ENCODE data around the gene OR10AD1.

OR10AD1 gene

DNA sequence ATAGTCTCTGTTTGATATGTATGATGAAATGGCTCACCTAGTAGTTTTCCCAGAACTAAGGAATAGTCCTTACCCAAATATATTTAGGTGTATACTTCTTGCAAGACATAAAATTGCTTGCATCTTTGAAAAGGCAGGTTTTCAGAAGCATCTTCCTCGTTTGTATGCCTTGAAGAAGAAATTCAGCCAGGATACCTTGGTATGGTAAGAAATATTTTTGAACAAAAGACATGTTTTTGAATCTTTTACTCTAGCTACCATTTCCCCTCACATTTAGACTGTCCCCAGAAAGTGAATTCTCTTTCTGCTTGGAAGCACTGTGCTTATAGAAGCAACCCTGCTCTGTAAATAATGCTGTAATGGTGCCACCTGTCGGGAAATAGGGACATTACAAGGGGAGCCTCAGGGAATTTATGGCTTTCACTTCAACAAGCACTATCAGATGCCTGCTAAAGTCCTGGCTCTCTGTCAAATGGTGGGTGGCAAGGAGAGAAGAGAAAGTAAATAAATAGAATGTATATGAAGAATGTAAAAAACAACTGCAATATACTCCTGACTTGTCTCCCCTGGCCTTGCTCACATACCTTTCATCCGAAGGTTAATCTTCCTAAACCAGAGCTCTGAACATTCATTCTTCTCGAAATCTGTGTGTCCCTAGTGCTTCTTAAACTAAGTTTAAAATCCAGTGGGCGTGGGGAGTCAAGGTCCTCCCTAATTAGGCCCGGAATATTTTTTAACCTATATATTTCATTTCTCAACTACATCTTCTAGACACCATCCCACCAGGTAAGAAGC is 13.6 kb downstream of the OR10AD1 start:
- ATAC-seq = peak; percentile 54 to 57

DNA sequence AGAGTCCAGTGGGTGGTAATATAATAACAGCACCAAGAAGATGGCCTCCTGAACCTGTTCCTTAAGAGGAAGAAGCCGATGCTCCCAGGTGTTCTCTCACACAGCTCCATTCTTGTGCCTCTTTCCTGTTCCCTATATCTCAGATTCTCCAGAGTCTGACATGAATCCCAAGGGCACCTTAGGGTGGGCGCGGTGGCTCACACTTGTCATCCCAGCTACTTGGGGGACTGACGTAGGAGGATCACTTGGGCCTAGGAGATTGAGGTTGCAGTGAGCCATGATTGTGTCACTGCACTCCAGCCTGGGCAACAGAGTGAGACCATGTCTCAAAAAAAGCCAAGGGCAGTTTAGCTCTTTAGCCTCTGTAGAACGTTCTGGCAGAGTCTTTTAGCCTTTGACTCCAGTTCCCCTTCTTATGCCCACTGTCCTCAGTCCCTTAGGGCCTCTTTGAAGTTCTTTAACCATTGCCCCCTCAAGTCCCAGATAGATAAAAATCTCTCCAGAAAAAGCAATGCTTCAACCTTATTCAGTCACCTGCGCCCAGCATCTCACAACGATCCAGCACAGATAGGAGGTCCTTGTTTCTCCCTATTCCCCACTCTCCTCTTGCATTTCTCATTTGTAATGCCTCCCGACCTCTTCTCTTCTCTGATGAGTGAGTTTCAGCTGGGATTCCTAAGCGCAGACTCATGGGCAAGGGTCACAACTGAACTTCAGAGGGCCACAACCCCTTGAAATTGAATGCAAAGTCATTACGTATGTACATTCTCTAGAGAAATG is 15.0 kb downstream of the OR10AD1 start:
- no peak for ATAC-seq

DNA sequence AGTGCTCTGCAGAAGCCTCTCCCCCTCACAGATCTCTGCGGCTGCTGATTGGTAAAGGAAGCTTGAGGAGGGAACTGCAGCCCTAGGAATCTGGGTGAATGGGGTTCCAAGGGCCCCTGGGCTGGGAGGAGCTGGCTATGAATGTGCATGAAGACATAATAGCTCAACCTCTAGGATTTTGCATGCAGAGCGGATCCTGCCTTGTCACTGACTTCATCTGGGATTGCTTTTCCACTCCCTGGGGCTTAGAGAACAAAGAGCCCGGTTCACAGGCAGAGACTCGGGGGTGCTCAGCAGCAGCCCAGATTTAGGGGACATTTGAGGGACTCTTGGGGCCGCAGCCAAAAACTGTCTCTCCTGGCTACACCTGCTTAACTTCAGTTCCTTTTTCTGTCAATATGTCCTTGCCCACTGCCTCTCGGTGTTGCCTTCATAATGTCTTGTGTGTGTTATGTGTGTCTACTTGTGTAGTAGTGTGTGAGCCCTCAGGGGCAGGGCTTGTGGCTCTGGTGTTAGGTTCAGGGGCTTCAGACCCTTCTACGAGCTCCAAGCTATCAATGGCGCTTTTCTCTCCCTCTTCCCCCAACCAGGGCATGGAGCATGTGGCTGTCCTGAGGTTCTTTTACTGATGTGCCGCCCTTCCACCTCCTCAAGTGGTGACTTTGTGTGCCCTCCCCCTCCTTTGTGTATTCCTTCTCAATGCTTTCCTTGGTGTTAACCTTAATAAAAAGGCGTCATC is 17.7 kb downstream of the OR10AD1 start:
- ATAC-seq = no peak

DNA sequence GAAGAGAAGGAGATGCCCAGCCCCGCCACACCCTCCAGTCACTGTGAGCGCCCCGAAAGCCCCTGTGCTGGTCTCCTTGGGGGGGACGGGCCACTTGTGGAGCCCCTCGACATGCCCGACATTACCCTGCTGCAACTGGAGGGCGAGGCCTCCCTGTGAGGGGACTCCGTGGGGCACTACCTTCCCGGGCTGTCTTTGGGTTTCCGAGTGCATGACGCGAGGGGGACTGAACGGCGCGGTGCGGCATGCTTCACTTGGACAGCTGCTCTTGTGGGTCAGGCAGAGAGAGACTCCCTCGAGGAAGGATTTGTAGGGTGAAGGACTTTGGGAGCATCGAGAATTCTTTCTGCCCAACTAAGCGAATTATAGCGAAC is 18.6 kb downstream of the OR10AD1 start:
- ATAC-seq = no peak

DNA sequence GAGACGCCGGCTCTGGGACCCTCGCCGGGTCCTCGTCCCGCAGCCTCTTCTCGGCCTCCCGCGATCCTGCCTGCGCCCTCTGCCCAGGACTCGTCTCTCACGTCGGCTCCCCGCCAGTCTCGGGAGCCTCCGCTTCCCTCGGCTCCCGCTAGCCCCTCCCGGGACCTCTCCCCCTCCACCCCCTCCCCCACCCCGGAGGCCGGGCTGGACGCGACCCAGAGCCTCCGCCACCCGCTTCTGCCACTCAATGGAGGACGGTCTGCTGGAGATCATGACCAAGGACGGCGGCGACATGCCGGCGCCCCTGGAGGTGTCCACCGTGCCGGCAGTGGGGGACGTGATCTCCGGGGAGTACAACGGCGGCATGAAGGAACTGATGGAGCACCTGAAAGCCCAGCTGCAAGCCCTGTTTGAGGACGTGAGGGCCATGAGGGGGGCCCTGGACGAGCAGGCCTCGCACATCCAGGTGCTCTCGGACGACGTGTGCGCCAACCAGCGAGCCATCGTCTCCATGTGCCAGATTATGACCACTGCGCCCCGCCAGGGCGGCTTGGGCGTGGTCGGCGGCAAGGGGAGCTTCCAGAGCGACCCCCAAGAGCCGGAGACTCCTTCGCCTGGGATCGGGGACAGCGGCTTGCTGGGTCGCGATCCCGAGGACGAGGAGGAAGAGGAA is 19.1 kb downstream of the OR10AD1 start:
- ATAC-seq = peak; percentile 6 to 12

DNA sequence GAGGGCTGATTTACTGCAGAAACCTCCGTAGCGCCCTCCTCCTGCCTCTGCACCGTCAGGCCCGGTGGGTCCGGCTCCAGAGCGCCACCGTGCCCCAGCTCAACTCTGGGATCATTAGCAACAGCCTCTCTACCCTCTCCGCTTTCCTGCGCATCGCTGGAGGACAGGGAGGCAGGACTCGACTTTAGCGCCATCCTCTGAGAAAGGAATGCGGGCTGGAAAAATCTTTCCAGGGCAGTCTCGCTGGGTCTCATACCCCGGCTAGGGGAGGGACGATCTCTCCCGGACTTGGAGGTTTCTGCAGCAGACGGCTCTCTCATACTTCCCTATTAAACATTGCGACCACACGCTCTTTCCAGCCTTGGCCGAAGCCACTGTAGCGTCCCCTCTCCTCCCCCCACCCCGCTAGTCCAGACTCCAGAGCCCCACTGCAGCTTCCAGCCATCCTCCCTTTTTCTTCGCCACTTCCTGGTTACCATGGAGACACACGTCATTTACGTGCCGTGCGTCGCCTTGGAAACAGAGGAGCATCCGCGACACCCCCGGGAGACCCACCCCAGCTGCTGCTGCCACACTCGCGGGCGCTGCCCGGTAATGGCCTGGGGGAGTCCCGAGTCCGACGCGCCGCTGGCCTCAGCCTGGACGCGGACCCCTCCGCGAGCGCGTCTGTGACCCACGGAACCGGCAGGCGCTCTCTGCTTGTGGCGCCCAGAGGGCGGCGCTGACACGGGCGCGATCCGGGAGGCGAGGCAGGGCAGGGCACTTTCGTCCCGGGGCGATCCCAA is 19.8 kb downstream of the OR10AD1 start, which contains the start of gene CCDC184:
Gene CCDC184 (plus strand): TSS at position 554 of the 785 bp plus-strand sequence. CDS start 479 bp downstream, outside the sequence.
- ATAC-seq = peak; percentile 81 to 82

DNA sequence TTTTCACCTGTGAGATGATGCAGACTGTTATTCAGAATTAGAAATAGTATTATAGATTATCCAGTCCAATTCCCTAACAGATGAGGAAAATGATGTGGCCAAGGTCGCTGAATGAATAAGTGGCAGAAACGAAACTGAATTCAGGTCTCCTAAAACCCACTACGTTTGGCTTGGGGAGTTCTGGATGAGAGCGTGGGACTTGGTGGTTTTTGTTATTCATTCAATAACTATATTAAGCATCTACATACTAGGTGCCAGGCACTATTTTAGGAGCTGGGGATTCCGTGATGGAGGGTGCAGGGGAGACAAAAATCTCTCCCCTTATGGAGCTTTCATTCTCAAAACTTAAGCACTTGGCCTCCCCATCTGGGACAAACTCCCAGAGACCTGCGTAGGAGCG is 20.5 kb downstream of the OR10AD1 start:
- ATAC-seq = peak in 1 of 2 donors; percentile 14

DNA sequence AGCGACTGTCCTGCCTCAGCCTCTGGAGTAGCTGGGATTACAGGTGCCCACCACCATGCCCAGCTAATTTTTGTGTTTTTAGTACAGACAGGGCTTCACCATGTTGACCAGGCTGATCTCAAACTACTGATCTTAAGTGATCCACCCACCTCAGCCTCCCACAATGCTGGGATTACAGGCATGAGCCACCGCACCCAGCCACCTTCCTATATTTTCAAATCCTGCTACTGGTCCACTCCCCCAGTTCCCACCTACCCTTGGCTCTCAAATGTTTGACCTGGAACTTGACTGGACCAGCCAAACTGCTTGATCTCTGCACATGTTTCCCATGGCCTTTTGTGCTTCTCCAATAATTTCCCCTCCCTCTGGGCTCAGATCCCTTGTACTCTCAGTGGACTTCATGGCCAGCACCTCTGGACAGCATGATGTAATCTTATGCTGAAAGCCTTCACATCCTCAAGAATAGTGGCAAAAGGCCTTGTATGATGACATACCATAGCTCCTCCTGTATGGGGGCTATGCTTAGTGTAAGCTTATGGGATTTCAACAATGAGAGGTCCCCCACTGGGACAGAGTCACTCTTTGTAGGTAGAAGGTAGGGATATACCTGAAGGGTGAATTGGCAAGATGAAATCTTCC is 22.1 kb downstream of the OR10AD1 start:
- ATAC-seq = no peak

DNA sequence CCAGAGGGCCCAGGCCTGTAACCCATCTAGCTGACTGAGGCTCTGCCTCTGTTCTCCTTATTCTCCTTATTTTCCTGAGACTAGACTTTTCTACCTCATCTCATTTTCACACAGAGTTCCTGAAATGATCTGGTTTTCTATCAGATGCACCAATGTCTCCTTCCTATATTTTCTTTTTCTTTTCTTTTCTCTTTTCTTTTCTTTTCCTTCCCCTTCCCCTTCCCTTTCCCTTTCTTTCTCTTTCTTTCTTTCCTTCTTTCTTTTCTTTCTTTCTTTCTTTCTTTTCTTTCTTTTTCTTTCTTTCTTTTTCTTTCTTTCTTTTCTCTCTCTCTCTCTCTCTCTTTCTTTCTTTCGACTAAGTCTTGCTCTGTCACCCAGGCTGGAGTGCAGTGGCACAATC is 22.7 kb downstream of the OR10AD1 start:
- ATAC-seq = no peak

DNA sequence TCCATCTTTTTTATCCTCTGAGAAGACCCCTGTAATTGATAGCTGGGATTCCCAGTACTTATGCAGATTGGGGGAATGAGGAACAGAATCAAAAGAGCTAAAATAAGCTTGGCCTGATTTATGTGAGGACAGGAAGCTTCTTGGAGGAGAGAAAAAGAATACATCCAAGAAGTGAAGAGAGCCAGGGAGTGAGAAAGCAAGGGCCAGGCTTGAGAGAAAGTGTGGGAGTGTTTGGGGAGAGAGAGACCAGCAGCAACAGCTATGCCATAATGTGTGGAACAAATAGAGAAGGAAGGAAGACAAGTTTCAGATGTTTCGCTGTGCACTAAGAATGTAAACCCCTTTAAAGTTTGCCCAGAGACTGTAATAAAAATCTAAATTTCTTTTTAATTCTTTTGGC is 23.6 kb downstream of the OR10AD1 start:
- no peak for ATAC-seq

DNA sequence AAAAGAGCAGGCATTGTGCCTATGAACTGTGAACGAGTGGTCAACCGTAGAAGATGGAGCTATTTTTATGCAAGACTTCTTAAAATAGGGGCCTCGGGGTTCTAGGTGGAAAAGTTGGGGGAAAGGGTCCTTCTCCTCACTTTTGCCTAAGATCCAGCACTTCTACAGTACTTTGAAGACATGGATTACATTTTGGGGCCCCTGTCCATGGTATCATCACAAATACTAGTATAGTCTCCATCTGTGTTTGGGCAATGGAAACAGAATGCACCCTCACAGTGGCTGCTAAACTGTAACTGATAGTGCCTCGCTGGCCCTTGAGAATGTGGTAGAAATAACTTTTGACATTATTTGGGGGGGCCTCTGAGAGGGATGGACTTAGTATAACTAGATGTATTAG is 25.1 kb downstream of the OR10AD1 start:
- ATAC-seq = no peak

DNA sequence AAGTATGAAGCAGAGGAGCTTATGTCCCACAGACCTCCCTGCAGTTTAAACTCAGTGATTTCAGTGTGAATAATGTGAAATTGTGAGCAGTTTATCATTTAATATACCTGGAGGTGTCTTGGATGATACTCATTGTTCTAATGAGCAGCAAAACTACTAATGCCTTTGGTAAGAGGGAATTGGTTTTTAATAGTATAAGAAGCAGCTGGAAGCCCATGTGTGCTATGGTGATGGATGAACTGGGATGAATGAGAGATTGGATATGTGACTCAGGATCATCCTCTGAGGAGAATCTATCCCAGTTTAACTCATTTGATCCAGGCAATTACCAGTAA is 26.7 kb downstream of the OR10AD1 start:
- no peak for ATAC-seq

DNA sequence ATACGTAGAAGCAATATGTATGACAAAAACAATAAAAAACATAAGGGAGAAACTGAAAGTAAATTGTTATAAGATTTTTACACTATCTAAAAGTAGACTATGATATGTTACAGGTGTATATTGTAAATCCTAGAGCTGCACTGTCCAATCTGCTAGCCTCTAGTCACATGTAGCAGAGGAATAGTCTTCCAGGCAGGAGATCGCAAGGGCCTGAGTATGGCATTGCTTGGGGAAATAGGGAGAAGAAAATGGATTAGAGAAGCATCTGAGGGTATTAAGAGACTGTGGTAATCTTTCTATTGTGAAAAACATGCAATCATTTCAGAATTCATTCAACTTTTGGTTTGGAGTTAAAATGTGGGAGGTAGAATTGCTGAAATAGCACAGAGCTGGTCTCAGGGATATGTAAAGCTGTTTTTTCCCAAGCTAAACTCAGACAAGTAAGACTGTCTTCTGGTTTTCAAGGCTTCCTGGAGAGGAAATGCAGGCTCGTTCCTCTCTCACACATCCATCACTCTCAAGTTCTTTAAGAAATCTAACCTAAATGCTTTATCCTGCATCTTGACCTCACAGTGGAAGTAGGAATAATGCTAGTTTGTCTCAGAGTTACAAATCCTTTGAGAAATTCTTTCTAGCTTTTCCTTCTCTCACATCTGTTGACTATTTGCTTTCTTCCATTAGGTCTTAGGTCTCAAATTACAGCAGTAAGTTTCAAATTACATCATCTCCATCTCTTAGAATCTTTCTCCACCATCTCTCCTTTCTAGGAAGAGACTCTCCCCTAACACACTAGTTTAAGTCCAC is 27.3 kb downstream of the OR10AD1 start:
- no peak for ATAC-seq

DNA sequence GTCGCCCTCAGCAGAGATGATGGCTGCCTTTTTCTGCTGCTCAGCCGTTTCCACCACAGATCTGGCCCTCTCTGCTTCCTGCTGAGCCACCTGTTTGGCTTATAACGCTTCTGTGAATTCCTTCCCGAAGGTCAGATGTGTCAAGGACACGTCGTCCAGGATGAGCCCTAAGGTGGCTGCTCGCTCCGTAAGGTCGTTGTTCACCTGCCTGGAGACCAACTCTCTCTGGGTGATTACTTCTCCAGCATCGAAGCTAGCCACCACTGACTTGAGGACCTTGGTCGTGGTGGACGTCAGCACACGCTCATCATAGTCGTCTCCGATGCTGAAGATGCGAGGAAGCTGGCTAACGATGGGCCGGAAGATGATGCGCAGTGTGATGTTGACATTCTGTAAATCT is 34.1 kb downstream of the OR10AD1 start:
- no peak for ATAC-seq

DNA sequence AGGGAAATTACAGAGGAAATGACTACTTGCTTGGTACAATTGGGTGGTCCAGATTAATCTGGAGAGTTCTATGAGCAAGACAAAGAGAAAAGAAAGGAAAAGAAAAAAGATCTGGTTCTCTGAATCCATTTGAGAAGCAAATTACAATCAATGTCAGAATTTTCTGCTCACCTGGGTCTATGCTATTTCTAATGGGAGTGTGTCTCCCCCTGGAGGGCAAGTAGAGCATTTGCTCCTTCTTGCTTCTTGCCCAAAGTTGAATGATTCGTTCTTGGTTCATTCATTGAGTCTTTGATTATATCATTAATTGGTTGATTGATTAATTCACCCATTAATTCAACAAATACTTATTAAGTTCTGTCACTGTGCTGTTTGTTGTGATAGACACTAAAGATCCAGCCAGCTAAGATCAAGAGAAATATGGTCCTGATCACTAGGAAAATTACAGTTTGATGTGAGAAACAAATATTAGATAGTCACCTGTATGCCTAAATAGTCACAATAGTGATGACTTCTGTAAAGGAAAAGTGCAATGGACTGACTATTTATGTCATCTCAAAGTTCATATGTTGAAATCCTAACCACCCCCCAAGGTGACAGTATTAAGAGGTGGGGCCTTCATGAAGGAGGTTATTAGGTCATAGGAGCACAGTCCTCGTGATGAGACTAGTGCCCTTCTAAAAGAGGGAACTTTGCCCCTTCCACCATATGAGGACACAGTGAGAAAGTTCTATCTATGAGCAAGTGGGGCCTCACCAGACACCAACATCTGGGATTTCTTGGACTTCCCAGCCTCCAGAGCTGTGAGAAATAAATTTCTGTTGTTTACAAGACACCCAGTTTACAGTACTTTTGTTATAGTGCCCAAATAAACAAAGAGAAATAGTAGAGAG is 37.8 kb downstream of the OR10AD1 start:
- peak; percentile 41 to 60 for ATAC-seq

DNA sequence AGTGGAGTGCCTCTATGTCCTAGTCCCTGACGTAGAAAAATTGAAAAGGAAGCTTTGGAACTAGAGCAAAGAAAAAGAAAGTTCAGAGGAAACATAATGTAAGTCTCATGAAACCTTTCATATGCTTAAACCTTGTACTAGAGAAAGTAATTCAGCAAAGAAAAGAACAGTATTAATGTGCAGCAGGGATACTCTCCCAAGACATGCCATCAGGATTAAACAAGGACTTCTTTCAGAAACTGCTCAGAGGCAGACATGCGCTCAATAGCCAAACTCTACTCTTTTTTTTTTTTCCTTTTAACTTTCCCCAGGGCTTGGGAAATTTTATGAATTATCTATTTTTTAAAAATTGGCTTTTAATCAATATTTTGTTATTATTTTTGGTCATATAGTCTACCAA is 38.6 kb downstream of the OR10AD1 start:
- no peak for ATAC-seq

DNA sequence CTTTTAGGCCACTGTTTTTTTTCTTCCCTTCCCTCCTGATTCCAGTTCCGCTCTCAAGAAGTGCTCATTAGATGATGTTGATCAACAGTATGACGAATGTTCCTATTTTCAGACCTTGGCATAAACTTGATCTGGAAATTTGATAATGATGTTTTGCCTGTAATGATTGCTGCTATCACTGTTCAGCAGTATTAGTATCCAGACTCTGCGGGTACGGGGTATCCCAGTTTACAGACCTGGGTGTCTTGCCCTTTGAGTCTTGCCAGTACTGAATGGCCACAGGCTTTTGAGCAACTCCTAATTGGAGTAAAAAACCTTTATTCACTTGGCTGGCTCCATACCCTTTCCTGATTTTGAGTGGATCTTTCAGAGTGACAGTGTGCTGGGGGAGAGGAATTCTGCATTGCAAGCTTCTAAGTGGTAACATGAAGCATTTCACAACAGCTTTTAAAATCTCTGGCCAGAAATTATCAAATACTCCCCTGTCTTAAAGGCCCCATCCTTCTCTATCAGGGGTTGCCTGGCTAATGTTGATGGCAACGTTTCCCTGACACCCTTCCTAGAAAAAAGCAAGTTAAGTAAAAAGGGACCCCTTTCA is 39.8 kb downstream of the OR10AD1 start:
- ATAC-seq = no peak

DNA sequence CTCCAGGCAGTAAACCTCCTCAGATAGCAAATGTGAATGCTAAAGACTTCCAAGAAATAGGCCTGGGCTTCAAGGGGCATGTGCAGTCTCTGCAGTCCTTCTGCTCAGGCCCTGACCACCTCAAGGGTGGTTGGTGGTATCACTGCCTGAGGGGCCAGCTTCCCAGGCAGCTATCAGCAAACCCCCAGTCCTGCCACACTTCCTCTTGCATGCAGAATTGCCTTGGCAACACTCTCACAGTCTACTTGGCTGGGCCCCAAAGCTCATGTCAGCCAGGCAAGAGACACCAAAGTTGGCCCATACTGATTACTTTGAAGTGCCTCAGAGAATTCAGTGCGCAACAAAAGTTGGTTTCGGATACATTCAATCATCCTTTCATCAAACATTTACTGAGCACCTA is 42.3 kb downstream of the OR10AD1 start:
- no peak for ATAC-seq

DNA sequence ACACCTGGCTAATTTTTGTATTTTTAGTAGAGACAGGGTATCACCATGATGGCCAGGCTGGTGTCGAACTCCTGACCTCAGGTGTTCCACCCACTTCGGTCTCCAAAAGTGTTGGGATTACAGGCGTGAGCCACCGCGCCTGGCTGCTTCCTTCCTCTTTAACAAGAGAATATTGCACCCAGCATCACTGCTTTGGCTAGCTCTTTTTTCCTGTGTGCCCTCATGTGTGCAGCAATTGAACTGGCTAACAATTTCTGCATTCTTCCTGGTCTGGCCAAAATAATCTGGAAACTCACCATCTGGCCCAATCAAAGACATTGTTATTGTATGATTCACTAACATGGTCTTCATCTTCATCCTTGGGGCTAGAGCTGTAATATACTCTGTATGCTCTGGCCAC is 43.0 kb downstream of the OR10AD1 start:
- no peak for ATAC-seq

Data from activated CD4-positive, CD25-positive, alpha-beta regulatory T cell treated with anti-CD3 and anti-CD28 coated beads, Interleukin-2, amount 50 U/mL, for 24 hours (primary cell).